ENCODE data around the gene CLDN2. TPM values are rescaled to one million over a fixed set of nuclear protein-coding genes. Genes with fewer than 3 reads are reported as not detected.

The CLDN2 gene
- total and polyA plus RNA-seq, 2 of the 13 experiments (the other 11 are each of a cell fraction or from before 2014, with no cell fraction given): 1.3 to 1.5 TPM

DNA sequence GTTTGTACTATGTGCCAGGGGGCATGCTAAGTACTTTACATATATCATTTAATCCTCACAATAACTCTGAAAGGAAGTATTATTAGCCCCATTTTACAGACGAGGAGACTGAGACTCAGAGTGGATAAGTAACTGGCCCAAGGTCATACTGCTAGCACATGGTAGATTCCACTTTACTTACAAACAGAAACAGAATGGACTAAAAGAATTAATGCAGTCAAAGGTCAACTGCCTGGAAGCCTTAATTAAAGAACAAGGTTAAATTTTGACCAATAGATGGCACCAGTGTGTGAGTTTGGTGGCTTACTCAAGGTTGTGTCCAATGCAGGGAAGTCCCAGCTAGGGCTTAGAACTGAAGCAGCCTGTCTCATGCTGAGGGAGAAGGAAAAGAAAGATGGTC lies 21.7 kb upstream of the CLDN2 start (continued):
- TF ChIP-seq, protein P1, sequence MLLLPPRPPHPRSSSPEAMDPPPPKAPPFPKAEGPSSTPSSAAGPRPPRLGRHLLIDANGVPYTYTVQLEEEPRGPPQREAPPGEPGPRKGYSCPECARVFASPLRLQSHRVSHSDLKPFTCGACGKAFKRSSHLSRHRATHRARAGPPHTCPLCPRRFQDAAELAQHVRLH (CRISPR knock-in tag; IDR thresholded peaks at IDR 0.05; ENCODE audit: borderline replicate concordance, low read depth): no peak
- TF ChIP-seq SRF (IDR thresholded peaks at IDR 0.05; ENCODE audit: low read depth, low read length): no peak
- no peak for TF ChIP-seq ZNF274 (CRISPR knock-in tag; IDR thresholded peaks at IDR 0.05)
- TF ChIP-seq ARNT (IDR thresholded peaks at IDR 0.05): no peak
- TF ChIP-seq IRX3 (CRISPR knock-in tag; IDR thresholded peaks at IDR 0.05; ENCODE audit: borderline replicate concordance, low read depth): no peak
- TF ChIP-seq NFE2L2 (IDR thresholded peaks at IDR 0.05; ENCODE audit: low read length): no peak
- TF ChIP-seq JARID2 (CRISPR knock-in tag; IDR thresholded peaks at IDR 0.05; ENCODE audit: insufficient replicate concordance): no peak
- TF ChIP-seq, protein P2, sequence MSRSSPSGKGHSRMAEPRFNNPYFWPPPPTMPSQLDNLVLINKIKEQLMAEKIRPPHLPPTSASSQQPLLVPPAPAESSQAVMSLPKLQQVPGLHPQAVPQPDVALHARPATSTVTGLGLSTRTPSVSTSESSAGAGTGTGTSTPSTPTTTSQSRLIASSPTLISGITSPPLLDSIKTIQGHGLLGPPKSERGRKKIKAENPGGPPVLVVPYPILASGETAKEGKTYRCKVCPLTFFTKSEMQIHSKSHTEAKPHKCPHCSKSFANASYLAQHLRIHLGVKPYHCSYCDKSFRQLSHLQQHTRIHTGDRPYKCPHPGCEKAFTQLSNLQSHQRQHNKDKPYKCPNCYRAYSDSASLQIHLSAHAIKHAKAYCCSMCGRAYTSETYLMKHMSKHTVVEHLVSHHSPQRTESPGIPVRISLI (CRISPR knock-in tag; IDR thresholded peaks at IDR 0.05; ENCODE audit: borderline replicate concordance): no peak
- TF ChIP-seq TAF1 (CRISPR knock-in tag; IDR thresholded peaks at IDR 0.05): no peak
- TF ChIP-seq ZSCAN22 (CRISPR knock-in tag; IDR thresholded peaks at IDR 0.05): no peak
- no peak for TF ChIP-seq ZNF781 (CRISPR knock-in tag; IDR thresholded peaks at IDR 0.05; ENCODE audit: borderline replicate concordance, not compliant biosample characterization)
- TF ChIP-seq ZMYM2 (CRISPR knock-in tag; IDR thresholded peaks at IDR 0.05): peak; percentile 57; the same call in 1 of the 2 replicates
- TF ChIP-seq TBX2 (CRISPR knock-in tag; IDR thresholded peaks at IDR 0.05; ENCODE audit: borderline replicate concordance): no peak
- TF ChIP-seq, protein P3, sequence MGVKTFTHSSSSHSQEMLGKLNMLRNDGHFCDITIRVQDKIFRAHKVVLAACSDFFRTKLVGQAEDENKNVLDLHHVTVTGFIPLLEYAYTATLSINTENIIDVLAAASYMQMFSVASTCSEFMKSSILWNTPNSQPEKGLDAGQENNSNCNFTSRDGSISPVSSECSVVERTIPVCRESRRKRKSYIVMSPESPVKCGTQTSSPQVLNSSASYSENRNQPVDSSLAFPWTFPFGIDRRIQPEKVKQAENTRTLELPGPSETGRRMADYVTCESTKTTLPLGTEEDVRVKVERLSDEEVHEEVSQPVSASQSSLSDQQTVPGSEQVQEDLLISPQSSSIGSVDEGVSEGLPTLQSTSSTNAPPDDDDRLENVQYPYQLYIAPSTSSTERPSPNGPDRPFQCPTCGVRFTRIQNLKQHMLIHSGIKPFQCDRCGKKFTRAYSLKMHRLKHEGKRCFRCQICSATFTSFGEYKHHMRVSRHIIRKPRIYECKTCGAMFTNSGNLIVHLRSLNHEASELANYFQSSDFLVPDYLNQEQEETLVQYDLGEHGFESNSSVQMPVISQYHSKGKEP (CRISPR knock-in tag; IDR thresholded peaks at IDR 0.05): no peak
- no peak for TF ChIP-seq MAFK (conservative IDR thresholded peaks at IDR 0.05 in 1 of 2, IDR thresholded peaks at IDR 0.05 in 1 of 2; ENCODE audit: low read length in 2 of 2)
- no peak for TF ChIP-seq CAMTA2 (CRISPR knock-in tag; IDR thresholded peaks at IDR 0.05; ENCODE audit: borderline replicate concordance)
- TF ChIP-seq ELF1 (CRISPR knock-in tag; IDR thresholded peaks at IDR 0.05): no peak
- TF ChIP-seq EP300 (IDR thresholded peaks at IDR 0.05; ENCODE audit: low read depth in 2 of 2, low read length in 2 of 2): no peak
- TF ChIP-seq EP300 (CRISPR knock-in tag; IDR thresholded peaks at IDR 0.05; ENCODE audit: borderline replicate concordance): no peak
- TF ChIP-seq HDAC1 (CRISPR knock-in tag; IDR thresholded peaks at IDR 0.05): no peak
- no peak for TF ChIP-seq ZNF557 (CRISPR knock-in tag; IDR thresholded peaks at IDR 0.05)
- TF ChIP-seq, protein P4, sequence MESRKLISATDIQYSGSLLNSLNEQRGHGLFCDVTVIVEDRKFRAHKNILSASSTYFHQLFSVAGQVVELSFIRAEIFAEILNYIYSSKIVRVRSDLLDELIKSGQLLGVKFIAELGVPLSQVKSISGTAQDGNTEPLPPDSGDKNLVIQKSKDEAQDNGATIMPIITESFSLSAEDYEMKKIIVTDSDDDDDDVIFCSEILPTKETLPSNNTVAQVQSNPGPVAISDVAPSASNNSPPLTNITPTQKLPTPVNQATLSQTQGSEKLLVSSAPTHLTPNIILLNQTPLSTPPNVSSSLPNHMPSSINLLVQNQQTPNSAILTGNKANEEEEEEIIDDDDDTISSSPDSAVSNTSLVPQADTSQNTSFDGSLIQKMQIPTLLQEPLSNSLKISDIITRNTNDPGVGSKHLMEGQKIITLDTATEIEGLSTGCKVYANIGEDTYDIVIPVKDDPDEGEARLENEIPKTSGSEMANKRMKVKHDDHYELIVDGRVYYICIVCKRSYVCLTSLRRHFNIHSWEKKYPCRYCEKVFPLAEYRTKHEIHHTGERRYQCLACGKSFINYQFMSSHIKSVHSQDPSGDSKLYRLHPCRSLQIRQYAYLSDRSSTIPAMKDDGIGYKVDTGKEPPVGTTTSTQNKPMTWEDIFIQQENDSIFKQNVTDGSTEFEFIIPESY (CRISPR knock-in tag; IDR thresholded peaks at IDR 0.05): no peak
- TF ChIP-seq, protein P5, sequence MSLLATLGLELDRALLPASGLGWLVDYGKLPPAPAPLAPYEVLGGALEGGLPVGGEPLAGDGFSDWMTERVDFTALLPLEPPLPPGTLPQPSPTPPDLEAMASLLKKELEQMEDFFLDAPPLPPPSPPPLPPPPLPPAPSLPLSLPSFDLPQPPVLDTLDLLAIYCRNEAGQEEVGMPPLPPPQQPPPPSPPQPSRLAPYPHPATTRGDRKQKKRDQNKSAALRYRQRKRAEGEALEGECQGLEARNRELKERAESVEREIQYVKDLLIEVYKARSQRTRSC (CRISPR knock-in tag; IDR thresholded peaks at IDR 0.05; ENCODE audit: low read depth): no peak
- TF ChIP-seq, protein P6, sequence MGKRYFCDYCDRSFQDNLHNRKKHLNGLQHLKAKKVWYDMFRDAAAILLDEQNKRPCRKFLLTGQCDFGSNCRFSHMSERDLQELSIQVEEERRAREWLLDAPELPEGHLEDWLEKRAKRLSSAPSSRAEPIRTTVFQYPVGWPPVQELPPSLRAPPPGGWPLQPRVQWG (CRISPR knock-in tag; IDR thresholded peaks at IDR 0.05; ENCODE audit: borderline replicate concordance, low read depth): no peak
- TF ChIP-seq FOXK1 (CRISPR knock-in tag; IDR thresholded peaks at IDR 0.05; ENCODE audit: borderline replicate concordance, low read depth): no peak
- no peak for TF ChIP-seq NCOA1 (CRISPR knock-in tag; IDR thresholded peaks at IDR 0.05)

All from HepG2 (cell line).